ENCODE data around the gene SGPL1. TPM values are rescaled to one million over a fixed set of nuclear protein-coding genes. Genes with fewer than 3 reads are reported as not detected.
A peak's percentile ranks its signal among the peaks of the same experiment; 100 is the strongest.
"Not testable (repeated sequence)": the region's sequence is repeated elsewhere in the genome, so short reads cannot be mapped to it uniquely, and the experiment has no call there.

SGPL1 gene
- total RNA-seq = 15.3 TPM
- long read RNA-seq, full-length matches to known transcripts = 2 of 4 reads
- long read RNA-seq, partial matches to known transcripts = 0 of 4 reads
- long read RNA-seq, other reads (novel, unspliced or antisense) = 2 of 4 reads

GRCh38 chr10:70815504-70816219 lies at the start of gene SGPL1:
SGPL1 (plus strand) TSS chr10:70815948; CDS start chr10:70816854, 906 bp downstream.
- peak; percentile 97 for ATAC-seq
- intact Hi-C loops (cut with micrococcal nuclease) = loop anchor here (5.0 kb wide), 1 partner anchor 67 kb away; no protein-coding TSS in a partner anchor
- DNase-seq = peak; percentile 94

GRCh38 chr10:70768026-70768685 lies 47.6 kb upstream of the SGPL1 start:
- ATAC-seq; DNase-seq; intact Hi-C loops (cut with micrococcal nuclease): not testable (repeated sequence)

- intact Hi-C loops (cut with micrococcal nuclease) = no loop called here
- ATAC-seq = no peak
- no peak for DNase-seq
Measured at GRCh38 chr10:70769121-70769520, 46.6 kb upstream of the SGPL1 start.

GRCh38 chr10:70770001-70770400 lies 45.7 kb upstream of the SGPL1 start:
- intact Hi-C loops (cut with micrococcal nuclease) = no loop called here
- no peak for ATAC-seq

GRCh38 chr10:70770516-70770915 lies 45.2 kb upstream of the SGPL1 start:
- intact Hi-C loops (cut with micrococcal nuclease); ATAC-seq; DNase-seq: not testable (repeated sequence)

More at GRCh38 chr10:70770001-70770400, 45.7 kb upstream of the SGPL1 start:
- no peak for DNase-seq

GRCh38 chr10:70771311-70772194 lies 44.2 kb upstream of the SGPL1 start:
- intact Hi-C loops (cut with micrococcal nuclease) = no loop called here
- ATAC-seq = no peak
- no peak for DNase-seq

- DNase-seq (no peak), ATAC-seq (no peak)
- intact Hi-C loops (cut with micrococcal nuclease) = no loop called here
Measured at GRCh38 chr10:70772627-70773026, 43.1 kb upstream of the SGPL1 start.

- intact Hi-C loops (cut with micrococcal nuclease) = no loop called here
- ATAC-seq = no peak
- no peak for DNase-seq
Measured at GRCh38 chr10:70773461-70773860, 42.3 kb upstream of the SGPL1 start.

GRCh38 chr10:70773965-70774809 lies 41.6 kb upstream of the SGPL1 start:
- DNase-seq = no peak
- intact Hi-C loops (cut with micrococcal nuclease) = no loop called here
- ATAC-seq = no peak

GRCh38 chr10:70774810-70775678 lies 40.7 kb upstream of the SGPL1 start:
- intact Hi-C loops (cut with micrococcal nuclease) = no loop called here
- ATAC-seq (no peak), DNase-seq (no peak)

- DNase-seq (no peak), ATAC-seq (no peak)
Measured at GRCh38 chr10:70775679-70776454, 39.9 kb upstream of the SGPL1 start.

GRCh38 chr10:70776455-70777005 lies 39.2 kb upstream of the SGPL1 start:
- ATAC-seq = no peak
- DNase-seq = no peak
- intact Hi-C loops (cut with micrococcal nuclease) = no loop called here

More at GRCh38 chr10:70775679-70776454, 39.9 kb upstream of the SGPL1 start:
- intact Hi-C loops (cut with micrococcal nuclease) = no loop called here

- no peak for ATAC-seq
- intact Hi-C loops (cut with micrococcal nuclease) = no loop called here
- no peak for DNase-seq
Measured at GRCh38 chr10:70777063-70777875, 38.5 kb upstream of the SGPL1 start.

- DNase-seq = no peak
- no peak for ATAC-seq
- intact Hi-C loops (cut with micrococcal nuclease) = no loop called here
Measured at GRCh38 chr10:70778267-70778924, 37.4 kb upstream of the SGPL1 start.

GRCh38 chr10:70779088-70779487 lies 36.7 kb upstream of the SGPL1 start:
- intact Hi-C loops (cut with micrococcal nuclease) = no loop called here
- DNase-seq (no peak), ATAC-seq (peak; percentile 54)
